NB4 (cell line): Measurements from ENCODE around the gene MYOM1.

Experiments used
- CTCF ChIP-seq: IDR thresholded peaks from one replicate; pipeline ENCODE4 v1.5.1; 2012; ENCODE audit warnings: low read depth, low read length
- MAX ChIP-seq: IDR thresholded peaks from 2 replicates; pipeline ENCODE4 v1.6.1; 2011; ENCODE audit warnings: low read depth, low read length
- MYC ChIP-seq: IDR thresholded peaks from 2 replicates; pipeline ENCODE4 v1.6.1; 2011; ENCODE audit warnings: low read depth, low read length
- POLR2A ChIP-seq: IDR thresholded peaks from 2 replicates; pipeline ENCODE4 v1.6.1; 2011; ENCODE audit warnings: mild to moderate bottlenecking; ENCODE audit not compliant: insufficient read length; ENCODE audit errors: extremely low read depth

DNA sequence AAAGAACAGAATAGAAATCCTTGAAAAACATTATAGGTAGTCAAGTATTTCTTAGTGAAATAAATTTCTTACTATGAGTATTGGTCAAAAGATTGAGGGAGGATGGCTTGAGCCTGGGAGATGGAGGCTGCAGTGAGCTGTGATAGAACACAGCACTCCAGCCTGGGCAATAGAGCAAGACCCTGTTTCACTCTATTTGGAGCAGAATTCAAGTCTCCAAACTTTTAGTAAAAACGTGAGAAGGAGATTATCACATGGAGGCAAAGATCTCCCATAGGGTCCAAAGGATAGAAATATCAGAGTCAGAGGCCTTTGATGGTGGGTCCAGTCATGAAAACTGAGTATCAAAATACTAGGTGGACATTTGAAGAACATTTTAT is 25.4 kb upstream of the MYOM1 start:
- TF ChIP-seq CTCF, result no peak
- TF ChIP-seq POLR2A, result no peak
- no peak for TF ChIP-seq MAX
- TF ChIP-seq MYC, result no peak
